ENCODE measurements around the gene NUDT15. TPM values are rescaled to one million over a fixed set of nuclear protein-coding genes. Genes with fewer than 3 reads are reported as not detected.

The NUDT15 gene
- total and polyA plus RNA-seq, 2 donors from 2014 or later, result 11.9 to 19.7 TPM

DNA sequence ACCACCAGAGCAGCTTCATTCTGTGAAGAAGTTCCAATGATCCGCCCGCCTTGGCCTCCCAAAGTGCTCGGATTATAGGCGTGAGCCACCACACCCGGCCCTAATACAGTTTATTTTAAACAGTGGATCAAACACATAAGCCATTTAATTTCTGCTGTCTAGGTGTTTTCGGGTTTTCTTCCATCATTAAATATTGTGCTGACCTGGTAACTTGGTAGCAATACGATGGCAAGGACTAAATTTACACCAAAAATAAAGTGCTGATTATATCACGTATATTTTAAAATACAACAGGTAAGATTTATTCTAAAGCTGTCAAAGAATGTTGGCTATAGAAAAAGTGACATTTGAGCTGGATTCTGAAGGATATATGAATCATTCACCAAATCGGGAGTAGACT, 56.1 kb downstream of the NUDT15 start:
- Histone ChIP-seq H3K27me3 (ENCODE audit: control insufficient read depth, insufficient read depth, low read length) (no peaks in the 10 kb centered on the region), H3K4me3 (ENCODE audit: low read length in 3 of 3) (peak overlapping the region; percentile 86 to 96 (median 93)), H3K36me3 (ENCODE audit: control insufficient read depth in 2 of 3, insufficient read depth in 3 of 3, low read length in 3 of 3) (no peaks in the 10 kb centered on the region), H3K27ac (ENCODE audit: low read depth in 2 of 2, low read length in 2 of 2) (no peak overlapping the region), H3K9ac (ENCODE audit: low read length in 3 of 3) (peak overlapping the region in 1 of 3 donors; percentile 94), H3K9me3 (ENCODE audit: control insufficient read depth in 2 of 3, insufficient read depth in 1 of 3, low read length in 3 of 3) (no peaks in the 10 kb centered on the region), H3K4me1 (ENCODE audit: control insufficient read depth in 2 of 3, insufficient read depth in 2 of 3, low read depth in 1 of 3, low read length in 3 of 3) (peaks cover 3 to 34% (median 11%) of the 10 kb centered on the region in 3 donors)
- FAIRE-seq, result no peak
- TF ChIP-seq, protein P1, sequence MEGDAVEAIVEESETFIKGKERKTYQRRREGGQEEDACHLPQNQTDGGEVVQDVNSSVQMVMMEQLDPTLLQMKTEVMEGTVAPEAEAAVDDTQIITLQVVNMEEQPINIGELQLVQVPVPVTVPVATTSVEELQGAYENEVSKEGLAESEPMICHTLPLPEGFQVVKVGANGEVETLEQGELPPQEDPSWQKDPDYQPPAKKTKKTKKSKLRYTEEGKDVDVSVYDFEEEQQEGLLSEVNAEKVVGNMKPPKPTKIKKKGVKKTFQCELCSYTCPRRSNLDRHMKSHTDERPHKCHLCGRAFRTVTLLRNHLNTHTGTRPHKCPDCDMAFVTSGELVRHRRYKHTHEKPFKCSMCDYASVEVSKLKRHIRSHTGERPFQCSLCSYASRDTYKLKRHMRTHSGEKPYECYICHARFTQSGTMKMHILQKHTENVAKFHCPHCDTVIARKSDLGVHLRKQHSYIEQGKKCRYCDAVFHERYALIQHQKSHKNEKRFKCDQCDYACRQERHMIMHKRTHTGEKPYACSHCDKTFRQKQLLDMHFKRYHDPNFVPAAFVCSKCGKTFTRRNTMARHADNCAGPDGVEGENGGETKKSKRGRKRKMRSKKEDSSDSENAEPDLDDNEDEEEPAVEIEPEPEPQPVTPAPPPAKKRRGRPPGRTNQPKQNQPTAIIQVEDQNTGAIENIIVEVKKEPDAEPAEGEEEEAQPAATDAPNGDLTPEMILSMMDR (IDR thresholded peaks at IDR 0.05; ENCODE audit: borderline replicate concordance, extremely low read depth, insufficient read depth), result no peak
- no peak for DNase-seq
- intact Hi-C loops (cut with DNase I), result no loop called here

DNA sequence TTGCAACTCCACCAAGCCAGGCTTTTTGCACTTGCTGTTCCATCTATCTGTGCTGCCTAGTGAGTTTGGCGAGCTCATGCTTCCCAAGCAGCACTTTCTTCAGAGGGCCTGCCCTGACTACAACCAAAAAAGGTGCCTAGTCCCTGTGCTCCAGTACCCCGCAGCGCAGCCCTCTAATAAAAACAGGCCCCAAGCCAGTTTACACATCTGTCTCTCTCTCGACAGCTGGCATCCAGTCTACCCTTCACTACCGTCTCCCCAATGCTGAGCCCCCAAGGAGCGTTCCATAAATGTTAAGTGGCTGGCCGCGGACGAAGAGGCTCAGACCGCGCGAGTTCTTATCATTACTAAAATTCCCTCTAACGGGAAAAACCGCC, 56.9 kb downstream of the NUDT15 start:
- no peak for FAIRE-seq
- peak overlapping the region; percentile 86 to 96 (median 93) for H3K4me3 ChIP-seq (ENCODE audit: low read length in 3 of 3)
- DNase-seq, result peak in 2 of 5 donors; percentile 20 to 21
- no peaks in the 10 kb centered on the region for H3K36me3 ChIP-seq (ENCODE audit: control insufficient read depth in 2 of 3, insufficient read depth in 3 of 3, low read length in 3 of 3)
- peak overlapping the region; percentile 59 to 64 for H3K27ac ChIP-seq (ENCODE audit: low read depth in 2 of 2, low read length in 2 of 2)
- H3K9me3 ChIP-seq (ENCODE audit: control insufficient read depth in 2 of 3, insufficient read depth in 1 of 3, low read length in 3 of 3), result no peaks in the 10 kb centered on the region
- intact Hi-C loops (cut with DNase I), result no loop called here
- H3K4me1 ChIP-seq (ENCODE audit: control insufficient read depth in 2 of 3, insufficient read depth in 2 of 3, low read depth in 1 of 3, low read length in 3 of 3), result peaks cover 3 to 34% (median 11%) of the 10 kb centered on the region in 3 donors
- TF ChIP-seq, protein P1 (IDR thresholded peaks at IDR 0.05; ENCODE audit: borderline replicate concordance, extremely low read depth, insufficient read depth), result no peak
- H3K27me3 ChIP-seq (ENCODE audit: control insufficient read depth, insufficient read depth, low read length), result no peaks in the 10 kb centered on the region
- peak overlapping the region; percentile 44 to 95 (median 94) for H3K9ac ChIP-seq (ENCODE audit: low read length in 3 of 3)

DNA sequence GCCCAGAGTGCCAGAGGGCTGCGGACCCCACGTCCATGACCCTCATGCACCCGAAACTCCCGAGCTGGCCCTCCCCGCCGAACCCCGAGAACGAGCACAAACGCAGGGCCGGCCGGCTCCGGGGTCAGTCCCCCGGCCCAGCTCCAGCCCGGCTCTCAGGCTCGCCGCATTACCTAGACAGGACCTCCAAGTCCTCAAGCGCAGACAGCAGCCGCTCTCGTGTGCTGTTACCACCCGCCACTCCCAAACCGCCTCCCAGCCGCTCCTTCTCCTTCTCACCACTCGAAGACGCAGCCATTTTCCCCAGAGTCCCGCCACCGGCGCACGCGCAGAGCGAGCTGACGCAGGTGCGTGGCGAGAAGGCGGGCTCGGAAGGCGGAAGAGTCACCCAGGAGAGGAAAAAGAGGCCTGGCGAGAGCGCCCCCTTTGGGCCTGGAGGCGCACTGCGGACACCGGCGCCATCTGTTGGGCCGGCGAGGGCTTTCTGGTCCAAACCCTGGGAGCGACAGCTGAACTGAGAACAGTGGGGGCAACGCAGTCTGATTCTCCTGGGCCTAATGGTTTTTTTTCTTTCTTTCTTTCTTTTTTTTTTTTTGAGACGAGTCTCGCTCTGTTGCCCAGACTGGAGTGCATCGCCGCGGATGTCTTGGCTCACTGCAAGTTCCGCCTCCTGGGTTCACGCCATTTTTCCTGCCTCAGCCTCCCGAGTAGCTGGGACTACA, 57.4 kb downstream of the NUDT15 start, which contains the start of gene MED4:
TSS of gene MED4 (minus strand) at position 324 of the 722 bp plus-strand sequence. CDS start at position 298, 26 bp downstream.
- Histone ChIP-seq H3K4me1 (ENCODE audit: control insufficient read depth in 2 of 3, insufficient read depth in 2 of 3, low read depth in 1 of 3, low read length in 3 of 3) (peaks cover 3 to 34% (median 11%) of the 10 kb centered on the region in 3 donors), H3K9ac (ENCODE audit: low read length in 3 of 3) (peak within 1 kb of the TSS; percentile 44 to 95 (median 94)), H3K4me3 (ENCODE audit: low read length in 3 of 3) (peak within 1 kb of the TSS; percentile 86 to 96 (median 93)), H3K9me3 (ENCODE audit: control insufficient read depth in 2 of 3, insufficient read depth in 1 of 3, low read length in 3 of 3) (no peaks in the 10 kb centered on the region), H3K27me3 (ENCODE audit: control insufficient read depth, insufficient read depth, low read length) (no peaks in the 10 kb centered on the region), H3K36me3 (ENCODE audit: control insufficient read depth in 2 of 3, insufficient read depth in 3 of 3, low read length in 3 of 3) (no peaks in the 10 kb centered on the region), H3K27ac (ENCODE audit: low read depth in 2 of 2, low read length in 2 of 2) (peak within 1 kb of the TSS; percentile 59 to 82)
- intact Hi-C loops (cut with DNase I), result no loop called here
- peak; percentile 96 to 98 (median 97) for DNase-seq
- TF ChIP-seq, protein P1 (IDR thresholded peaks at IDR 0.05; ENCODE audit: borderline replicate concordance, extremely low read depth, insufficient read depth), result peak; percentile 96
- FAIRE-seq, result peak; percentile 8
